Progenitor cell of endocrine pancreas (in vitro differentiated cells): ENCODE measurements around the gene NEDD1. TPM values are rescaled to one million over a fixed set of nuclear protein-coding genes. Genes with fewer than 3 reads are reported as not detected.

Experiments used
- DNase-seq: peaks from one replicate; pipeline ENCODE4 v3.0.0; 2021; ENCODE audit warnings: low spot score; ENCODE audit not compliant: unreplicated experiment
- H3K27ac Mint-ChIP-seq: 2 replicates; pipeline ENCODE4 v1.8.0; 2021; ENCODE audit warnings: mild to moderate bottlenecking, moderate library complexity, mixed read lengths
- H3K27me3 Mint-ChIP-seq: 2 replicates; pipeline ENCODE4 v1.8.0; 2021; ENCODE audit warnings: mixed read lengths
- H3K36me3 Mint-ChIP-seq: 2 replicates; pipeline ENCODE4 v1.8.0; 2022; ENCODE audit warnings: mixed read lengths; ENCODE audit not compliant: insufficient read depth
- H3K4me1 Mint-ChIP-seq: 2 replicates; pipeline ENCODE4 v1.8.0; 2021; ENCODE audit warnings: low read depth, mixed read lengths
- H3K4me3 Mint-ChIP-seq: 2 replicates; pipeline ENCODE4 v1.8.0; 2021; ENCODE audit warnings: low read depth, mild to moderate bottlenecking, moderate library complexity, mixed read lengths
- H3K9me3 Mint-ChIP-seq: 2 replicates; pipeline ENCODE4 v1.8.0; 2021; ENCODE audit warnings: low read depth, mixed read lengths
- CTCF ChIP-seq: fragments of 200-600 bp; sonication (generic); IDR thresholded peaks from one replicate; pipeline ENCODE4 v1.5.0; 2021; ENCODE audit warnings: antibody characterized with exemption, mild to moderate bottlenecking; ENCODE audit not compliant: unreplicated experiment
- total RNA-seq: library from RNA; stranded (reverse); gene quantifications from 2 replicates; pipeline ENCODE4 v1.2.1, GENCODE V29; 2021

The NEDD1 gene
- total RNA-seq, 1 donor from 2014 or later = 24.3 TPM

- Mint-ChIP-seq H3K4me3 (peak overlapping the region; percentile 84), H3K4me1 (peaks cover 28% of the 10 kb centered on the region), H3K27ac (peak overlapping the region; percentile 96), H3K27me3 (no peaks in the 10 kb centered on the region), H3K9me3 (no peaks in the 10 kb centered on the region), H3K36me3 (peaks cover 4% of the 10 kb centered on the region)
- no peak for TF ChIP-seq CTCF
- DNase-seq = no peak
Measured at GRCh38 chr12:96908423-96908675, 1.3 kb downstream of the NEDD1 start.

- DNase-seq = no peak
- no peaks in the 10 kb centered on the region for H3K27me3 Mint-ChIP-seq
- no peak overlapping the region for H3K4me3 Mint-ChIP-seq
- peaks cover 4% of the 10 kb centered on the region for H3K9me3 Mint-ChIP-seq
- no peak for TF ChIP-seq CTCF
- H3K27ac Mint-ChIP-seq = no peak overlapping the region
- peaks cover 8% of the 10 kb centered on the region for H3K36me3 Mint-ChIP-seq
- peaks cover 34% of the 10 kb centered on the region for H3K4me1 Mint-ChIP-seq
Measured at GRCh38 chr12:96912261-96912660, 5.2 kb downstream of the NEDD1 start.

GRCh38 chr12:96912943-96913342, 5.9 kb downstream of the NEDD1 start:
- peaks cover 4% of the 10 kb centered on the region for H3K9me3 Mint-ChIP-seq
- TF ChIP-seq CTCF = no peak

GRCh38 chr12:96919510-96920210, 12.6 kb downstream of the NEDD1 start:
- Mint-ChIP-seq H3K36me3 (peaks cover 13% of the 10 kb centered on the region), H3K27me3 (no peaks in the 10 kb centered on the region), H3K27ac (no peak overlapping the region), H3K4me1 (peaks cover 18% of the 10 kb centered on the region), H3K9me3 (peaks cover 14% of the 10 kb centered on the region), H3K4me3 (no peak overlapping the region)
- no peak for DNase-seq
- no peak for TF ChIP-seq CTCF

More at GRCh38 chr12:96912943-96913342, 5.9 kb downstream of the NEDD1 start:
- Mint-ChIP-seq H3K36me3 (peaks cover 8% of the 10 kb centered on the region), H3K27ac (no peak overlapping the region), H3K4me1 (peaks cover 35% of the 10 kb centered on the region), H3K27me3 (no peaks in the 10 kb centered on the region), H3K4me3 (no peak overlapping the region)
- no peak for DNase-seq

- H3K4me1 Mint-ChIP-seq = peaks cover 3% of the 10 kb centered on the region
- H3K9me3 Mint-ChIP-seq = no peaks in the 10 kb centered on the region
- H3K27ac Mint-ChIP-seq = peak overlapping the region; percentile 21
- H3K27me3 Mint-ChIP-seq = no peaks in the 10 kb centered on the region
- H3K36me3 Mint-ChIP-seq = peaks cover 18% of the 10 kb centered on the region
- no peak overlapping the region for H3K4me3 Mint-ChIP-seq
- TF ChIP-seq CTCF = no peak
- DNase-seq = no peak
Measured at GRCh38 chr12:96948782-96949181, 41.7 kb downstream of the NEDD1 start.
